Measurements from ENCODE around the gene ROR2. TPM values are rescaled to one million over a fixed set of nuclear protein-coding genes. Genes with fewer than 3 reads are reported as not detected.
"Not testable (repeated sequence)": the region's sequence is repeated elsewhere in the genome, so short reads cannot be mapped to it uniquely, and the experiment has no call there.

Gene ROR2
- 0.43 TPM for total RNA-seq
- long read RNA-seq, partial matches to known transcripts, result 2 of 4 reads
- long read RNA-seq, other reads (novel, unspliced or antisense), result 2 of 4 reads

GRCh38 chr9:91949946-91950664, at the start of gene ROR2:
TSS of gene ROR2 (minus strand) at chr9:91950228.
- peak; percentile 92 for ATAC-seq (ENCODE audit: poor library complexity)
- intact Hi-C loops (cut with DNase I), result no loop called here
- peak; percentile 77 for DNase-seq

GRCh38 chr9:91995000-91995655, 45.1 kb upstream of the ROR2 start:
- intact Hi-C loops (cut with DNase I), result no loop called here
- DNase-seq, result no peak

GRCh38 chr9:91994422-91994821, 44.4 kb upstream of the ROR2 start:
- DNase-seq (no peak), ATAC-seq (ENCODE audit: poor library complexity) (no peak)
- intact Hi-C loops (cut with DNase I), result no loop called here

More at GRCh38 chr9:91995000-91995655, 45.1 kb upstream of the ROR2 start:
- no peak for ATAC-seq (ENCODE audit: poor library complexity)

- intact Hi-C loops (cut with DNase I), result no loop called here
- no peak for ATAC-seq (ENCODE audit: poor library complexity)
- DNase-seq, result no peak
These were observed 42.5 kb upstream of the ROR2 start for GRCh38 chr9:91992461-91993041.

GRCh38 chr9:91991721-91992341, 41.8 kb upstream of the ROR2 start:
- intact Hi-C loops (cut with DNase I), result no loop called here
- ATAC-seq (ENCODE audit: poor library complexity) (no peak), DNase-seq (no peak)

- no peak for DNase-seq
- intact Hi-C loops (cut with DNase I), result no loop called here
- no peak for ATAC-seq (ENCODE audit: poor library complexity)
These were observed 36.2 kb upstream of the ROR2 start for GRCh38 chr9:91986248-91986647.

GRCh38 chr9:91985692-91986091, 35.7 kb upstream of the ROR2 start:
- intact Hi-C loops (cut with DNase I), result no loop called here
- no peak for DNase-seq
- ATAC-seq (ENCODE audit: poor library complexity), result no peak

- ATAC-seq (ENCODE audit: poor library complexity) (no peak), DNase-seq (no peak)
- intact Hi-C loops (cut with DNase I), result no loop called here
These were observed 28.8 kb upstream of the ROR2 start for GRCh38 chr9:91978740-91979414.

GRCh38 chr9:91975254-91975653, 25.2 kb upstream of the ROR2 start:
- intact Hi-C loops (cut with DNase I); ATAC-seq (ENCODE audit: poor library complexity); DNase-seq: not testable (repeated sequence)

- intact Hi-C loops (cut with DNase I), result no loop called here
- DNase-seq, result no peak
- ATAC-seq (ENCODE audit: poor library complexity), result no peak
These were observed 22.7 kb upstream of the ROR2 start for GRCh38 chr9:91972711-91973110.

- ATAC-seq (ENCODE audit: poor library complexity), result no peak
- intact Hi-C loops (cut with DNase I), result no loop called here
- no peak for DNase-seq
These were observed 22.1 kb upstream of the ROR2 start for GRCh38 chr9:91972076-91972626.

GRCh38 chr9:91967259-91967658, 17.2 kb upstream of the ROR2 start:
- intact Hi-C loops (cut with DNase I), result no loop called here
- DNase-seq, result no peak
- no peak for ATAC-seq (ENCODE audit: poor library complexity)

GRCh38 chr9:91966503-91966902, 16.5 kb upstream of the ROR2 start:
- ATAC-seq (ENCODE audit: poor library complexity) (no peak), DNase-seq (no peak)
- intact Hi-C loops (cut with DNase I), result no loop called here

GRCh38 chr9:91963711-91964240, 13.7 kb upstream of the ROR2 start:
- intact Hi-C loops (cut with DNase I), result no loop called here
- DNase-seq (no peak), ATAC-seq (ENCODE audit: poor library complexity) (no peak)

- ATAC-seq (ENCODE audit: poor library complexity) (no peak), DNase-seq (no peak)
- intact Hi-C loops (cut with DNase I), result no loop called here
These were observed 10.3 kb upstream of the ROR2 start for GRCh38 chr9:91960367-91960766.

- ATAC-seq (ENCODE audit: poor library complexity) (peak; percentile 94), DNase-seq (peak; percentile 60)
- intact Hi-C loops (cut with DNase I), result no loop called here
These were observed 8.1 kb upstream of the ROR2 start for GRCh38 chr9:91958174-91958573.

GRCh38 chr9:91954841-91955471, 4.9 kb upstream of the ROR2 start:
- intact Hi-C loops (cut with DNase I), result no loop called here
- ATAC-seq (ENCODE audit: poor library complexity) (peak; percentile 33), DNase-seq (no peak)

- intact Hi-C loops (cut with DNase I), result no loop called here
These were observed 3.7 kb upstream of the ROR2 start for GRCh38 chr9:91953718-91954117.

More at GRCh38 chr9:91953718-91954117, 3.7 kb upstream of the ROR2 start:
- no peak for DNase-seq
- no peak for ATAC-seq (ENCODE audit: poor library complexity)

Data from Right ventricle myocardium superior (tissue), 1 donor.